Naive thymus-derived CD4-positive, alpha-beta T cell (primary cell): Measurements from ENCODE around the gene LAMB2. TPM values are rescaled to one million over a fixed set of nuclear protein-coding genes. Genes with fewer than 3 reads are reported as not detected.
A peak's percentile ranks its signal among the peaks of the same experiment; 100 is the strongest.

Experiments used
- ATAC-seq: fragments of 150-1000 bp; cut with Tn5 transposase; 2 replicates; pipeline ENCODE4 v1.10.0; 2021; ENCODE audit warnings: mild to moderate bottlenecking, moderate library complexity
- CTCF ChIA-PET: fragments of 350-600 bp; sonication (Branson Sonifier 250); formaldehyde crosslinking; loops from one replicate; lab custom pipeline; 2021; ENCODE audit warnings: antibody characterized with exemption; lab: Charles Lee
- POLR2A ChIA-PET: fragments of 350-600 bp; sonication (Branson Sonifier 250); formaldehyde crosslinking; loops from one replicate; lab custom pipeline; 2021; ENCODE audit warnings: antibody characterized with exemption, inconsistent platforms; lab: Charles Lee
- DNase-seq, 9 donors: peaks; one replicate each; pipeline versions ENCODE4 v3.0.0 to v3.0.0-alpha.2; 2020 to 2022; ENCODE audit warnings: mixed read lengths in 1 of 9
- H3K27ac ChIP-seq: one replicate; pipeline ENCODE4 v1.7.0; 2013; ENCODE audit warnings: mild to moderate bottlenecking, low read depth, low read length, moderate library complexity
- H3K27me3 ChIP-seq, 2 donors: one replicate each; pipeline ENCODE4 v1.7.0; 2013; ENCODE audit warnings: low read length in 2 of 2, mild to moderate bottlenecking in 2 of 2, moderate library complexity in 2 of 2; ENCODE audit not compliant: control insufficient read depth in 2 of 2, insufficient read depth in 2 of 2
- H3K36me3 ChIP-seq, 3 experiments: 1 replicate in 2 of 3; 2 replicates in 1 of 3; pipeline ENCODE4 v1.7.0; 2013; ENCODE audit warnings: low read length in 3 of 3, mild to moderate bottlenecking in 3 of 3, moderate library complexity in 1 of 3; ENCODE audit not compliant: insufficient read depth in 3 of 3, control insufficient read depth in 2 of 3
- H3K4me1 ChIP-seq, 2 donors: one replicate each; pipeline ENCODE4 v1.7.0; 2013; ENCODE audit warnings: low read length in 2 of 2, mild to moderate bottlenecking in 2 of 2, moderate library complexity in 1 of 2; ENCODE audit not compliant: control insufficient read depth in 2 of 2, insufficient read depth in 2 of 2
- H3K4me3 ChIP-seq: 2 replicates; pipeline ENCODE4 v1.7.0; 2013; ENCODE audit warnings: mild to moderate bottlenecking, low read length
- H3K9me3 ChIP-seq, 3 experiments: 1 replicate in 2 of 3; 2 replicates in 1 of 3; pipeline ENCODE4 v1.7.0; 2013; ENCODE audit warnings: low read length in 3 of 3; ENCODE audit not compliant: control insufficient read depth in 2 of 3
- H3K27ac Mint-ChIP-seq, 9 donors: one replicate each; pipeline ENCODE4 v1.8.0; 2020 to 2022; ENCODE audit warnings: mixed read lengths in 9 of 9, mild to moderate bottlenecking in 8 of 9, moderate library complexity in 5 of 9, inconsistent platforms in 2 of 9
- H3K27me3 Mint-ChIP-seq, 5 donors: one replicate each; pipeline ENCODE4 v1.8.0; 2021 to 2022; ENCODE audit warnings: mixed read lengths in 5 of 5, mild to moderate bottlenecking in 1 of 5
- H3K36me3 Mint-ChIP-seq, 5 donors: one replicate each; pipeline ENCODE4 v1.8.0; 2020 to 2022; ENCODE audit warnings: mixed read lengths in 5 of 5, mild to moderate bottlenecking in 3 of 5, inconsistent platforms in 1 of 5
- H3K4me1 Mint-ChIP-seq, 7 donors: one replicate each; pipeline ENCODE4 v1.8.0; 2020 to 2022; ENCODE audit warnings: mixed read lengths in 7 of 7, mild to moderate bottlenecking in 3 of 7, inconsistent platforms in 1 of 7
- H3K4me3 Mint-ChIP-seq, 10 donors: one replicate each; pipeline ENCODE4 v1.8.0; 2020 to 2022; ENCODE audit warnings: mild to moderate bottlenecking in 10 of 10, mixed read lengths in 10 of 10, moderate library complexity in 6 of 10, inconsistent platforms in 2 of 10
- H3K9me3 Mint-ChIP-seq, 11 donors: one replicate each; pipeline ENCODE4 v1.8.0; 2020 to 2022; ENCODE audit warnings: mixed read lengths in 11 of 11, mild to moderate bottlenecking in 4 of 11, inconsistent platforms in 1 of 11, moderate library complexity in 1 of 11
- intact Hi-C, 2 donors: fragments of 100-400 bp; cut with micrococcal nuclease; formaldehyde crosslinking; loops; one replicate each; pipeline ENCODE4 v1.15.1; 2023
- polyA plus RNA-seq, 2 donors: library from polyadenylated mRNA; unstranded; fragments of 300-500 nt; fragmentation: Illumina TruSeq; gene quantifications; one replicate each; pipeline ENCODE4 v1.2.3, GENCODE V29; 2021
- total RNA-seq, 6 experiments: library from RNA in 5 of 6; stranded (reverse) in 5 of 6; gene quantifications; 1 replicate in 5 of 6; 2 replicates in 1 of 6; pipeline ENCODE4 v1.2.3 and lab custom pipeline; 2021 to 2026

The LAMB2 gene
- total RNA-seq (1 to 10 TPM in 4 of 5 experiments, not detected in 1; 1.2 to 5.0 (median 1.9) TPM), polyA plus RNA-seq (not detected), total RNA-seq (lab: John Stamatoyannopoulos, UW) (0.94 reads per million)

DNA sequence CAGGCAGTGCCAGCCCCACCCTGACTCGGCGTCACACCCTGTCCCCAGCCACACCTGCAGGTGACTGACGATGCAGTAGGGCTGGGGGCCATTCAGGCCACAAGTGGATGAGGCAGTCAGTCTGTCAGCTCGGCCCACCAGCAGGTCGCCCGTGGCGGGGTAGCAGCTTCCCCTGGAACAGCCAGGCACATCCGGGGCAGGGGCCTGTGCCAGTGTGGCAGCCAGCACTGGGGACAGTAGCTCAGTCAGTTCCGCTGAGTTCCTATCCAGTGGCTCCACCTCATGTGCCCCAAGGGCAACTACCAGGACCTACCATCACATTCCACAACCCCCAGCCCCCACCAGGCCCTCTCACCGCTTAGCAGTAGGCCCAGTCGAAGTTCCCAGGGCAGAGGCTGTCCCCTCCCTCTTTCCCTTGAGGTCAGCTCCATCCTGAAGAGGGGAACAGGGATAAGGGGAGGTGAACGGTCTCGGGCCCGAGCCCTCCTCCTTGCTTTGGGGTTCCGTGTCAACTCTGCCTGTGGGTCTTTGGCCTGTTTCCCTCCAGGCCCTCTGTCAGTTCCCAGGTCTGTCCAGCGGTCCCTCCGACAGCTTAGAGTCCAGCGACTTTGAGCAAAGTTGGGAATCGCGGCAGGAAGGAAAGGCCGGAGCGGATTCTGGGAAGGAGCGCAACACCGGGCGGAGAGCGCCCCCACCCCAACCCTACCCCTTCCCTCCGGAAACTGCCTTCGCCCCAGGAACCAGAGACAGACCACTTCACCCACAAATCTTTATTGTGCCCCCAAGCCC, at the start of gene LAMB2:
LAMB2 (minus strand) TSS at position 614 of the 789 bp plus-strand sequence; CDS start at position 431, 183 bp downstream.
- no peaks in the 10 kb centered on the region for H3K27me3 ChIP-seq
- Mint-ChIP-seq H3K27ac (peak within 1 kb of the TSS in 1 of 9 donors; percentile 25), H3K4me1 (peaks cover 0 to 11% (median 0%) of the 10 kb centered on the region in 7 donors), H3K27me3 (peaks cover 16 to 22% (median 20%) of the 10 kb centered on the region in 5 donors), H3K36me3 (peaks cover 0 to 3% (median 0%) of the 10 kb centered on the region in 5 donors), H3K9me3 (peaks cover 0 to 2% (median 0%) of the 10 kb centered on the region in 11 donors), H3K4me3 (peak within 1 kb of the TSS in 5 of 10 donors; percentile 16 to 37 (median 21))
- H3K36me3 ChIP-seq: no peaks in the 10 kb centered on the region
- H3K4me3 ChIP-seq: no peak within 1 kb of the TSS
- DNase-seq (no peak), ATAC-seq (peak; percentile 36)
- no peaks in the 10 kb centered on the region for H3K9me3 ChIP-seq
- CTCF ChIA-PET: interaction anchor here (0.6 kb wide), 1 partner anchor 798 kb away, joined by 3 read pairs; no protein-coding TSS in a partner anchor
- no peak within 1 kb of the TSS for H3K27ac ChIP-seq
- H3K4me1 ChIP-seq: no peaks in the 10 kb centered on the region
- POLR2A ChIA-PET: interaction anchor here (1.2 kb wide), 1 partner anchor 11 kb away, joined by 5 read pairs; no protein-coding TSS in a partner anchor
- intact Hi-C loops: no loop called here

DNA sequence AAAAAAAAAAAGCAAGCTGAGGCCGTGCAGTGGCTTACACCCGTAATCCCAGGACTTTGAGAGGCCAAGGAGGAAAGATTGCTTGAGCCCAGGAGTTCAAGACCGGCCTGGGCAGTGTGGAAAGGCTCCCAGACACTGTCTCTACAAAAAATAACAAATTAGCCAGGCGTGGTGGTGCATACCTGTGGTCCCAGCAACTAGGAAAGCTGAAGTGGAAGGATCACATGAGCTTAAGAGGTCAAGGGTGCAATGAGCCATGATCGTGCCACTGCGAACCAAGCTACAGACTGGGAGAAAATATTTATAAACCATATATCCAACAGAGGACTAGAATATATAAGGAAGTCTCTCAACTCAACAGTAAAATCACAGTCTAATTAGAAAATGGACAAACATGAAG, 48.5 kb upstream of the LAMB2 start:
- H3K27me3 Mint-ChIP-seq: peaks cover 0 to 14% (median 6%) of the 10 kb centered on the region in 5 donors
- intact Hi-C loops: no loop called here
- no peaks in the 10 kb centered on the region for H3K9me3 ChIP-seq
- ATAC-seq (no peak), DNase-seq (no peak)
- H3K4me1 Mint-ChIP-seq: peaks cover 0 to 2% (median 0%) of the 10 kb centered on the region in 7 donors
- ChIA-PET CTCF (no interaction called here), POLR2A (no interaction called here)
- no peak overlapping the region for H3K27ac ChIP-seq
- H3K4me1 ChIP-seq: no peaks in the 10 kb centered on the region
- no peaks in the 10 kb centered on the region for H3K27me3 ChIP-seq
- H3K9me3 Mint-ChIP-seq: no peaks in the 10 kb centered on the region
- no peaks in the 10 kb centered on the region for H3K36me3 ChIP-seq
- no peak overlapping the region for H3K4me3 ChIP-seq
- no peak overlapping the region for H3K27ac Mint-ChIP-seq
- peaks cover 0 to 6% (median 0%) of the 10 kb centered on the region in 5 donors for H3K36me3 Mint-ChIP-seq
- H3K4me3 Mint-ChIP-seq: peak overlapping the region in 1 of 10 donors; percentile 22

DNA sequence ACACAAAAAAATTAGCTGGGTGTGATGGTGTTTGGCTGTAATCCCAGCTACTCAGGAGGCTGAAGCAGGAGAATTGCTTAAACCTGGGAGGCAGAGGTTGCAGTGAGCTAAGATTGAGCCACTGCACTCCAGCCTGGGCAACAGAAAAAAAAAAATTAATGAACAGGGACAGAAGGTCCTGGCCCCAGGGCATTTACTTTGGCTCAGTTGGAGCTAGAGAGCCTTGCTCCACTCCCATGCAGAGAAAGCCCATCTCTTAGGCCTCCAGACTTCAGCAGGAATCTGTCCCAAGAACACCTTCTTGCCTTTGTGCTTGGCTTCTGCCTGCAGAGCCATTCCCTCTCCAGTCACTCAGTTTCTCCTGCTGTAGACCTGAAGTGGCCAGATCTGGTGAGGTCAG, 47.3 kb upstream of the LAMB2 start:
- no peak for ATAC-seq

GRCh38 chr3:49177073-49177472, 44.2 kb upstream of the LAMB2 start:
- no peak for DNase-seq
- Histone ChIP-seq H3K4me1 (peaks cover 0 to 6% of the 10 kb centered on the region in 2 donors), H3K4me3 (no peak overlapping the region), H3K36me3 (peaks cover 0 to 5% (median 0%) of the 10 kb centered on the region in 3 experiments), H3K27ac (no peak overlapping the region), H3K27me3 (no peaks in the 10 kb centered on the region), H3K9me3 (no peaks in the 10 kb centered on the region)
- ATAC-seq: no peak
- ChIA-PET CTCF (no interaction called here), POLR2A (no interaction called here)
- no peak overlapping the region for H3K27ac Mint-ChIP-seq
- no peak overlapping the region for H3K4me3 Mint-ChIP-seq
- peaks cover 0 to 13% (median 6%) of the 10 kb centered on the region in 5 donors for H3K27me3 Mint-ChIP-seq
- intact Hi-C loops: no loop called here
- H3K9me3 Mint-ChIP-seq: no peaks in the 10 kb centered on the region
- peaks cover 0 to 6% (median 0%) of the 10 kb centered on the region in 5 donors for H3K36me3 Mint-ChIP-seq
- peaks cover under 1 to 11% (median 2%) of the 10 kb centered on the region in 7 donors for H3K4me1 Mint-ChIP-seq

More for the DNA sequence above, 47.3 kb upstream of the LAMB2 start:
- H3K27ac Mint-ChIP-seq: no peak overlapping the region
- no peak overlapping the region for H3K4me3 Mint-ChIP-seq
- no peak for DNase-seq
- no peaks in the 10 kb centered on the region for H3K9me3 Mint-ChIP-seq
- Histone ChIP-seq H3K4me3 (no peak overlapping the region), H3K36me3 (no peaks in the 10 kb centered on the region), H3K27ac (no peak overlapping the region), H3K9me3 (no peaks in the 10 kb centered on the region), H3K27me3 (no peaks in the 10 kb centered on the region), H3K4me1 (no peaks in the 10 kb centered on the region)
- CTCF ChIA-PET: no interaction called here
- H3K4me1 Mint-ChIP-seq: peaks cover 0 to 2% (median 0%) of the 10 kb centered on the region in 7 donors
- peaks cover 0 to 14% (median 6%) of the 10 kb centered on the region in 5 donors for H3K27me3 Mint-ChIP-seq
- intact Hi-C loops: no loop called here
- H3K36me3 Mint-ChIP-seq: peaks cover 0 to 6% (median 0%) of the 10 kb centered on the region in 5 donors
- POLR2A ChIA-PET: interaction anchor here (0.6 to 1.0 kb wide), 2 partner anchors 26 to 461 kb away, joined by 3 to 6 read pairs; no protein-coding TSS in a partner anchor

DNA sequence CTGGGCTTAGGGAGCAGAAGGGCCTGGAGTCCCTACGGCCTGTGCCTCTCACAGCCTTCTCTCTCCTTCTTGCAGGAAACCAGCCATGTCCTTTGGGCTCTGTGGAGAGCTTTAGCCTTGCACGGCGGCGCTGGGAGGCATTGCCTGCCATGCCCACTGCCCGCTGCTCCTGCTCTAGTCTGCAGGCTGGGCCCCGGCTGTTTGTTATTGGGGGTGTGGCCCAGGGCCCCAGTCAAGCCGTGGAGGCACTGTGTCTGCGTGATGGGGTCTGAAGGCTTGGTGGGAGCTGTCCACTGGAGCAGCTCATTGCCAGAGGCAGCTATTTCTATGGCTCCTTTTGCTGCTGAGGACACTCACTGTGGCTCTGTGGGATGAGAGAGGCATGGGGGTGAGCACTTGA, 42.7 kb upstream of the LAMB2 start:
- Mint-ChIP-seq H3K4me3 (no peak overlapping the region), H3K4me1 (peaks cover 6 to 23% (median 13%) of the 10 kb centered on the region in 7 donors), H3K36me3 (peaks cover 0 to 6% (median 0%) of the 10 kb centered on the region in 5 donors), H3K27me3 (peaks cover 0 to 10% (median 6%) of the 10 kb centered on the region in 5 donors), H3K27ac (no peak overlapping the region), H3K9me3 (no peaks in the 10 kb centered on the region)
- peaks cover 4 to 17% of the 10 kb centered on the region in 2 donors for H3K4me1 ChIP-seq
- H3K27me3 ChIP-seq: no peaks in the 10 kb centered on the region
- no peaks in the 10 kb centered on the region for H3K9me3 ChIP-seq
- H3K36me3 ChIP-seq: peaks cover 0 to 5% (median 0%) of the 10 kb centered on the region in 3 experiments
- ATAC-seq: no peak
- CTCF ChIA-PET: no interaction called here
- intact Hi-C loops: no loop called here
- no peak for DNase-seq
- POLR2A ChIA-PET: no interaction called here
- no peak overlapping the region for H3K27ac ChIP-seq
- H3K4me3 ChIP-seq: no peak overlapping the region

DNA sequence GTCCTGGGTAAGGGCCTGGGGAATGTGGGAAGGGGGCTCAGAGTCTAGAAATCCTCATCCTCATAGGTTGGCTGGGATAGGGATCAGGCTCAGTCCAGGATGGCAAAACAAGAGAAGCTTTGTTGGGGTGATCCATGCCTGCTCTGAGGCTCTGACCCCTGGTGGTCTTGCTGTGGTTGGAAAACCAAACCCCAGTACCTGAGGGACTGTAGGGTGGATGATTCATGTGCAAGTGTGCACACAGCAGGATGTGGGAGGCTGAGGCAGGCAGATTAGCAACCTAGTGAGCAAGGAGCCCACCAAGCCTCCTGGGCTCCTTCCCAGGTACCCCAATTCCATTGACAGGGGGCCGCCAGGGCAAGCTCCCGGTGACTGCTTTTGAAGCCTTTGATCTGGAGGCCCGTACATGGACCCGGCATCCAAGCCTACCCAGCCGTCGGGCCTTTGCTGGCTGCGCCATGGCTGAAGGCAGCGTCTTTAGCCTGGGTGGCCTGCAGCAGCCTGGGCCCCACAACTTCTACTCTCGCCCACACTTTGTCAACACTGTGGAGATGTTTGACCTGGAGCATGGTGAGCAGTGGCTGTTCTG, 41.6 kb upstream of the LAMB2 start:
- H3K9me3 ChIP-seq: no peaks in the 10 kb centered on the region
- H3K27ac ChIP-seq: no peak overlapping the region
- H3K36me3 Mint-ChIP-seq: peaks cover 0 to 4% (median 0%) of the 10 kb centered on the region in 5 donors
- H3K27ac Mint-ChIP-seq: no peak overlapping the region
- H3K36me3 ChIP-seq: peaks cover 0 to 5% (median 0%) of the 10 kb centered on the region in 3 experiments
- POLR2A ChIA-PET: no interaction called here
- H3K27me3 Mint-ChIP-seq: peaks cover 0 to 8% (median 4%) of the 10 kb centered on the region in 5 donors
- DNase-seq (no peak), ATAC-seq (no peak)
- no peaks in the 10 kb centered on the region for H3K27me3 ChIP-seq
- H3K9me3 Mint-ChIP-seq: no peaks in the 10 kb centered on the region
- intact Hi-C loops: loop anchor here in 1 of 2 donors (5.0 kb wide), 1 partner anchor 498 kb away; the partner anchor contains the start of gene APEH
- H3K4me1 ChIP-seq: peaks cover 5 to 20% of the 10 kb centered on the region in 2 donors
- CTCF ChIA-PET: no interaction called here
- no peak overlapping the region for H3K4me3 Mint-ChIP-seq
- H3K4me1 Mint-ChIP-seq: peaks cover 8 to 34% (median 23%) of the 10 kb centered on the region in 7 donors
- no peak overlapping the region for H3K4me3 ChIP-seq
